Omental fat pad (tissue), 4 donors: ENCODE data around the gene C1orf35. TPM values are rescaled to one million over a fixed set of nuclear protein-coding genes. Genes with fewer than 3 reads are reported as not detected.

Experiments
- ATAC-seq: fragments of 150-250 bp; one replicate; pipeline ENCODE4 v1.9.1; 2016; ENCODE audit warnings: mild to moderate bottlenecking, moderate library complexity; ENCODE audit not compliant: low FRiP score
- DNase-seq: peaks from one replicate; pipeline ENCODE4 v3.0.0-alpha.2; 2019; ENCODE audit warnings: low spot score
- total RNA-seq, 4 donors: library from RNA; depleted of rRNA; stranded (reverse); fragments of >200 nt; gene quantifications; one replicate each; pipeline ENCODE4 v1.1.0, GENCODE V29; 2016
- TF ChIP-seq, protein P1 (sequence below), 3 donors: fragments of 450-650 bp; IDR thresholded peaks; one replicate each; pipeline ENCODE4 v1.5.1; 2016 to 2017; ENCODE audit warnings: antibody characterized with exemption in 3 of 3, mild to moderate bottlenecking in 3 of 3, moderate library complexity in 2 of 3

Gene C1orf35
- total RNA-seq, 4 donors from 2014 or later: 5.1 to 17.2 (median 8.8) TPM

DNA sequence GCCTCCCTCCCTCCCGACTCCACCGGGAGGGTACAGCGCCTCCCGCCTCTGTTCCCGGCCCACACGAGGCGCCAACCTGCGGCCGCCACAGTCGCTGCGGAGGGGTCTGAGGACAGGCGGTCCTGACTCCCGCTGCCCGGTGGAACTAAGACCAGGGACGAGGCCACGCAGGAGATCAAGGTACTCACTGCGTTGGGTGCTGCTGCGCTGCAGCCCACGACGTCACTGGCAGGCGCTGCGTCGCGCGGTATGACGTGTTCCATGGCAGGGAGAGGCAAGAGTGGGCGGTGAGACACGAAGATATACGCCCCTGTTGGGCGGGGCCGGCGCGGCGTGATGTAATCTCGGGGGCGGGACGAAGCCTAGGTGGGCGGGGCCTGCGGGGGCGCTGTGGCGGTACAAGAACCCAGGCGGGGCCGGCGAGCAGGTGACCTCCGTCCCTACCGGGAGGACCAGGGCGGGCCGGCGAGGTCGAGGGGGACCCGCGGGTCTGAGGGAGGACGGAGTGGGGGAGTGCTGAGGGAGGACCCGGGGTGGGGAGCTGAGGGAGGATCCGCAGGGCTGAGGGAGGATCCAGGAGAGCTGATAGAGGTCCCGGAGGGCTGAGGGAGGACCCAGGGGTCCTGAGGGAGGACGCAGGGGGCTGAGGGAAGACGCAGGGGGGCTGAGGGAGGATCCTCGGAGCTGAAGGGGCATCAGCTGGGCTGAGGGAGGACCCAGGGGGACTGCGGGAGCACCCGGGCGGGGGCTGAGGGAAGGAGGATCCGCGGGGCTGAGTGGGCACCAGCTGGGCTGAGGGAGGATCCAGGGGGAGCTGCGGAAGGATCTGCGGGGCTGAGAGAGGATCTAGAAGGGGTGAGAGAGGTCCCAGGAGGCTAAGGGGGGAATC lies 6.2 kb upstream of the C1orf35 start, which contains the start of gene MRPL55:
TSS of gene MRPL55 (minus strand) at position 227 of the 889 bp plus-strand sequence. CDS start 1,039 bp downstream, outside the sequence.
- TF ChIP-seq, protein P1, sequence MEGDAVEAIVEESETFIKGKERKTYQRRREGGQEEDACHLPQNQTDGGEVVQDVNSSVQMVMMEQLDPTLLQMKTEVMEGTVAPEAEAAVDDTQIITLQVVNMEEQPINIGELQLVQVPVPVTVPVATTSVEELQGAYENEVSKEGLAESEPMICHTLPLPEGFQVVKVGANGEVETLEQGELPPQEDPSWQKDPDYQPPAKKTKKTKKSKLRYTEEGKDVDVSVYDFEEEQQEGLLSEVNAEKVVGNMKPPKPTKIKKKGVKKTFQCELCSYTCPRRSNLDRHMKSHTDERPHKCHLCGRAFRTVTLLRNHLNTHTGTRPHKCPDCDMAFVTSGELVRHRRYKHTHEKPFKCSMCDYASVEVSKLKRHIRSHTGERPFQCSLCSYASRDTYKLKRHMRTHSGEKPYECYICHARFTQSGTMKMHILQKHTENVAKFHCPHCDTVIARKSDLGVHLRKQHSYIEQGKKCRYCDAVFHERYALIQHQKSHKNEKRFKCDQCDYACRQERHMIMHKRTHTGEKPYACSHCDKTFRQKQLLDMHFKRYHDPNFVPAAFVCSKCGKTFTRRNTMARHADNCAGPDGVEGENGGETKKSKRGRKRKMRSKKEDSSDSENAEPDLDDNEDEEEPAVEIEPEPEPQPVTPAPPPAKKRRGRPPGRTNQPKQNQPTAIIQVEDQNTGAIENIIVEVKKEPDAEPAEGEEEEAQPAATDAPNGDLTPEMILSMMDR (IDR thresholded peaks at IDR 0.05): no peak
- peak; percentile 93 for ATAC-seq

DNA sequence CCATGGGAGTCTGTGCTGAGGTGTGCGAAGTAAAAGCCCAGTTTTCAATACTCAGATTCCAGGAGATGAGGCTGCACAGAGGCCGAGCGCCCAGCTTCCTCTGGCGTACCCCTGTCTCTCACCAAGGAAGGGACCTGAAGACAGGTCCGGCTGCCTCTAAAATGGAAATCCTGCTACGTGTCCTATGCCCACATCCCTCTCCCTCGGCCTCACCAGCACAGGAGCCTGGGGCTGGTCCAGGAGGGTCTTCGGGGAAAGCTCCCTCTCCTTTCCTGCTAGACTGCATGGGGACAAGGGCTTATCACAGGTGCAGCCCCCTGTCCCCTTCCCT lies 5.6 kb upstream of the C1orf35 start:
- TF ChIP-seq, protein P1 (IDR thresholded peaks at IDR 0.05): no peak
- ATAC-seq (peak; percentile 1), DNase-seq (no peak)

More for the DNA sequence above, 6.2 kb upstream of the C1orf35 start, which contains the start of gene MRPL55:
- DNase-seq: peak; percentile 99

DNA sequence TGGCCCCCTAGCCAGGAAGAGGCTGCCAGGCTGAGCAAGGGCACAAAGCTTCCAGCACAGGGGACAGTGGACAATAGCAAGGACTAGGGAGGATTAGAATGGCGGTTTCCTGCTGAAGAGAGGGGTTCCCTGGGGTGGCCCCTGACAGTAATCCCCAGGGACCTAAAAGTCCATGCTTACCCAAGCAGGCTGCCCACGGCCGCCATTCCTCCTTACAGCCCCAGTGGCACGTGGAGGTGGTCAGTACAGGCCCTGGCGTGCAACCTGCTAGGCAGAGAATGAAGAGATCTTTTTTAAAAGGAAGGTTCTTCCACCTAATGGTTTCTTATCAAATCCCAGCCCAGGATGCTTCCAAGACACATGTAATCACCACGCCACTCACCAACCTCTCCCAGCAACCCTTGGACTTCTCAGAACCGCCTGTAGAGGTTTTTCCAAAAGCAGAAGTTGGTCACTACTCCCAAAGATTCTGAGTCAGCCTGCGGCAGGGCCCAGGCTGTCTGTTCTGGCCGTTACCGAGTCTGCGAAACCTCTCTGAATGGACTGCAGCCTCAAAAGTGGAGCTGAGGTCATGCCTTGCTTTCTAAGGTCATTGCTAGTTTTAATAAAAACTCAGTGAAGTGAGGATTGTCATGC lies 5.0 kb upstream of the C1orf35 start:
- DNase-seq (no peak), ATAC-seq (no peak)
- TF ChIP-seq, protein P1 (IDR thresholded peaks at IDR 0.05): no peak

DNA sequence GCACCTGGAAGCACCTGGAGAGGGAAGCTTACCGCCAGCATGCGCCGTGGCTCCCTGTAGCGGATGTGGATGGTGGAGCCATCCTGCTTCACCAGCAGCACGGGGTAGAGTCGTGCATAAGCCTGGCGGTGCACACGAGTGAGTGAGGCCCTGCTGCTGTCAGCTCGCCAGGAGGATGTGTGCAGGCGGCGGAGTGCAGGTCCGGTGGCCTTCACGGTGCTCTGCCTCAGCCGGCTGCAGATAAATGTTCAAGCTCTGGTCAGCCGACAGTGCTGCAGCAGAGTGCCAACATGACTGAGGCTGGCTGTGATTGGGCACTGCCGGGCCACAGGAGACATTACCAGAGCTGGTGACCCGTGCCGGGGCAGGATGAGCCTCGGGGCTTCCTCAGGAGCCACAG lies 4.5 kb upstream of the C1orf35 start:
- ATAC-seq: no peak
- TF ChIP-seq, protein P1 (IDR thresholded peaks at IDR 0.05): no peak
- no peak for DNase-seq

DNA sequence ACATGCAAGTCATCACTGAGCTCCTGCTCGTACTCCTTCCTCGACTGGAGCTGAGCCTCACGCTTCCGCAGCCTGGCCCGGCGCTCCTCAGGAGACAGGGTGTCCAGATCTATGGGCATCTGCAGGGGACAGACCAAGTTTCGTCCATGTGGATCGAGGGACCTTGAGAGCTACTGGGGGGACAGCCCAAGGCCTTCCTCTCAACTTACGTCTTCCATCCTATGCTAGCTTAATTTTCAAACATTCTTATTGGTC lies 3.6 kb upstream of the C1orf35 start:
- ATAC-seq: no peak
- TF ChIP-seq, protein P1 (IDR thresholded peaks at IDR 0.05): no peak
- no peak for DNase-seq

DNA sequence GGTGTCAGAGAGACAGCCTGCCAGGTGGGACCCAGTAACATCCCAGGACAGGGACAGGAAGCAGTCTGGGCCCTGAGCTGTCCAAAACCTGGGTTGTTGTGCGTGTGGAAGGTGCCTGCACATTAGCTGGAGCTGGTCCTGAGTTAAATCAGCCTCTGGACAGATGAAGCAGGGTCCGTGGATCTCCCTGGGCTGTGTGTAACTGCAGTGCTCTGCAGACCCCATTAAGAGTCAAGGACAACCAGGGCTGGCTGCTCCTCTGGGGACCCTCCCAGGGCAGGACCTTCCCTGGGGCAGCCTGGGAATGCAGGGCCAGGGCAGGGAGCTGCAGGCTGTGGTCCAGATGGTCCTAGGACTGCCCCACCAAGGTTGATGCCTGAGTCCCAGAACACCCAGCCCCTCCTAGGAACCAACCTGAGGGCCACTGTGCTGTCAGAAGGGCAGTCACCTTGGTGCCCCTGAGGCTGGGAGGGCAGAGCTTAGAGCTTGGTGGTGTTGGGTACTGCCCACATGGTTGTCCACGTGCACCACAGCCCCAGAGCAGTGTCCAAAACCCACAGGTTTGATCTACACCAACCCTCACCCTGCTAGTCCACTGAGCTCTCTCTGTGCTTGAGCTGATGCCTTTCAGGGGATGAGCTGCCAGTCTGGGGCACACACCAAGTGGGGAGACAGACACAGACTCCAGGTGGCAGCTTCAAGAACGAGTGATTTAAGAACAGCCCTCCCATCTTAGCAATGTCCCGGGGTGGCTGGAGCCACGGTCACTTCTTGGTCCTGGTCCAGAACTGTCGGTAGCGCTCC lies 3.1 kb upstream of the C1orf35 start:
- TF ChIP-seq, protein P1 (IDR thresholded peaks at IDR 0.05): no peak
- ATAC-seq: no peak
- no peak for DNase-seq
